K562 (cell line): ENCODE measurements around the gene SPTLC1.

Source experiments
- KDM4B ChIP-seq, 2 experiments: fragments of 450-650 bp in 1 of 2; sonication (generic) in 1 of 2; IDR thresholded peaks; 2 replicates each; pipeline ENCODE4 v1.6.1; 2016 to 2017; ENCODE audit warnings: borderline replicate concordance in 2 of 2, antibody characterized with exemption in 1 of 2, low read depth in 1 of 2, mild to moderate bottlenecking in 1 of 2
- RBBP5 ChIP-seq: fragments of 200-600 bp; sonication (generic); IDR thresholded peaks from 2 replicates; pipeline ENCODE4 v1.6.1; 2012; ENCODE audit warnings: borderline replicate concordance, mild to moderate bottlenecking, low read length, control low read depth, inconsistent platforms; ENCODE audit not compliant: insufficient read depth, poor library complexity, severe bottlenecking
- TF ChIP-seq, protein P1 (sequence below): sonication (generic); formaldehyde crosslinking; IDR thresholded peaks from 2 replicates; pipeline ENCODE4 v1.8.0; 2022; ENCODE audit warnings: mild to moderate bottlenecking, missing genetic modification reagents
- TF ChIP-seq, protein P2 (sequence below), 3 experiments: IDR thresholded peaks in 2 of 3; conservative IDR thresholded peaks in 1 of 3; 2 replicates each; pipeline ENCODE4 v1.5.1; 2011 to 2012; ENCODE audit warnings: low read length in 3 of 3, mild to moderate bottlenecking in 3 of 3, control low read depth in 2 of 3, improper control_type of control experiment in 1 of 3, inconsistent platforms in 1 of 3, low read depth in 1 of 3, mixed read lengths in 1 of 3, moderate library complexity in 1 of 3; ENCODE audit not compliant: insufficient read depth in 2 of 3

DNA sequence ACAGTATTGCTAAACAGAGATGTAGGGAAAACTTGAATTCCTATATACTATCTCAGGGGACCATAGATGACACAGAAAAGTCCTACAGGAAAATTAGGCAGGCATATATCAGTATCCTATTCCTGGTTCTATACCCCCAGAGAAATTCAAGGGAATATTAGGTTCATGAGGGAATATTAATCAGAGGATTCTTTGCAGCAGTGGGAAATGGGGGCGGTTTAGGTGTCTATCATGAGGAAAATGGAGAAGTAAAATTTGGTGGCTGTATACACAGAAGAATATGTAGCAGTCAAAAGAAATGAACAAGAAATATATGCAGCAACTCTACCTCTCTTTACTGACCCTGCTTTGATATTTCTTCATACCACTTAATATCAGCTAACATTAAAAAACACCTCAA lies 20.0 kb downstream of the SPTLC1 start:
- TF ChIP-seq RBBP5 (no peak), KDM4B (IDR thresholded peaks at IDR 0.05; ENCODE audit: borderline replicate concordance in 2 of 2, low read depth in 1 of 2) (no peak)
- TF ChIP-seq, protein P1, sequence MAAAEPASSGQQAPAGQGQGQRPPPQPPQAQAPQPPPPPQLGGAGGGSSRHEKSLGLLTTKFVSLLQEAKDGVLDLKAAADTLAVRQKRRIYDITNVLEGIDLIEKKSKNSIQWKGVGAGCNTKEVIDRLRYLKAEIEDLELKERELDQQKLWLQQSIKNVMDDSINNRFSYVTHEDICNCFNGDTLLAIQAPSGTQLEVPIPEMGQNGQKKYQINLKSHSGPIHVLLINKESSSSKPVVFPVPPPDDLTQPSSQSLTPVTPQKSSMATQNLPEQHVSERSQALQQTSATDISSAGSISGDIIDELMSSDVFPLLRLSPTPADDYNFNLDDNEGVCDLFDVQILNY (CRISPR knock-in tag), result no peak
- TF ChIP-seq, protein P2, sequence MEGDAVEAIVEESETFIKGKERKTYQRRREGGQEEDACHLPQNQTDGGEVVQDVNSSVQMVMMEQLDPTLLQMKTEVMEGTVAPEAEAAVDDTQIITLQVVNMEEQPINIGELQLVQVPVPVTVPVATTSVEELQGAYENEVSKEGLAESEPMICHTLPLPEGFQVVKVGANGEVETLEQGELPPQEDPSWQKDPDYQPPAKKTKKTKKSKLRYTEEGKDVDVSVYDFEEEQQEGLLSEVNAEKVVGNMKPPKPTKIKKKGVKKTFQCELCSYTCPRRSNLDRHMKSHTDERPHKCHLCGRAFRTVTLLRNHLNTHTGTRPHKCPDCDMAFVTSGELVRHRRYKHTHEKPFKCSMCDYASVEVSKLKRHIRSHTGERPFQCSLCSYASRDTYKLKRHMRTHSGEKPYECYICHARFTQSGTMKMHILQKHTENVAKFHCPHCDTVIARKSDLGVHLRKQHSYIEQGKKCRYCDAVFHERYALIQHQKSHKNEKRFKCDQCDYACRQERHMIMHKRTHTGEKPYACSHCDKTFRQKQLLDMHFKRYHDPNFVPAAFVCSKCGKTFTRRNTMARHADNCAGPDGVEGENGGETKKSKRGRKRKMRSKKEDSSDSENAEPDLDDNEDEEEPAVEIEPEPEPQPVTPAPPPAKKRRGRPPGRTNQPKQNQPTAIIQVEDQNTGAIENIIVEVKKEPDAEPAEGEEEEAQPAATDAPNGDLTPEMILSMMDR (IDR thresholded peaks at IDR 0.05 in 2 of 3, conservative IDR thresholded peaks at IDR 0.05 in 1 of 3; ENCODE audit: insufficient read depth in 2 of 3, low read depth in 1 of 3, low read length in 3 of 3), result no peak
